GM23338 (cell line): ENCODE data around the gene RIC1. TPM values are rescaled to one million over a fixed set of nuclear protein-coding genes. Genes with fewer than 3 reads are reported as not detected.

Experiments used
- ATAC-seq: fragments of 200-7000 bp; cut with Tn5 transposase; 3 replicates; pipeline ENCODE4 v1.9.1; 2020
- DNase-seq: peaks from one replicate; pipeline ENCODE4 v3.0.0-alpha.2; 2015; ENCODE audit warnings: low spot score
- H2AFZ ChIP-seq: fragments of 200-600 bp; sonication (generic); 2 replicates; pipeline ENCODE4 v1.8.0; 2016; ENCODE audit warnings: antibody characterized with exemption, mild to moderate bottlenecking, moderate library complexity
- H3F3A ChIP-seq: fragments of 200-600 bp; sonication (generic); replicated peaks from 2 replicates; pipeline ENCODE4 v1.8.0; 2017; ENCODE audit warnings: antibody characterized with exemption, mixed run types, low read depth
- H3K27ac ChIP-seq: fragments of 200-600 bp; sonication (generic); 2 replicates; pipeline ENCODE4 v1.6.1; 2016; ENCODE audit warnings: low read depth
- H3K27me3 ChIP-seq: fragments of 200-600 bp; sonication (generic); 2 replicates; pipeline ENCODE4 v1.8.0; 2016; ENCODE audit warnings: mild to moderate bottlenecking, mixed run types, moderate library complexity; ENCODE audit not compliant: insufficient read depth
- H3K36me3 ChIP-seq: fragments of 200-600 bp; sonication (generic); 2 replicates; pipeline ENCODE4 v1.8.0; 2016; ENCODE audit warnings: mild to moderate bottlenecking; ENCODE audit not compliant: insufficient read depth
- H3K4me1 ChIP-seq: fragments of 200-600 bp; sonication (generic); 2 replicates; pipeline ENCODE4 v1.8.0; 2016; ENCODE audit warnings: mild to moderate bottlenecking, moderate library complexity; ENCODE audit not compliant: insufficient read depth
- H3K4me2 ChIP-seq: fragments of 200-600 bp; sonication (generic); 2 replicates; pipeline ENCODE4 v1.7.1; 2017; ENCODE audit warnings: mixed run types
- H3K4me3 ChIP-seq: fragments of 200-600 bp; sonication (generic); 2 replicates; pipeline ENCODE4 v1.6.1; 2016; ENCODE audit warnings: mixed run types
- H3K79me2 ChIP-seq: fragments of 200-600 bp; sonication (generic); replicated peaks from 2 replicates; pipeline ENCODE4 v1.8.0; 2017; ENCODE audit warnings: mild to moderate bottlenecking; ENCODE audit not compliant: insufficient read depth
- H3K9me2 ChIP-seq: fragments of 200-600 bp; sonication (generic); 2 replicates; pipeline ENCODE4 v1.8.0; 2017; ENCODE audit not compliant: insufficient read depth
- H4K20me1 ChIP-seq: fragments of 200-600 bp; sonication (generic); replicated peaks from 2 replicates; pipeline ENCODE4 v1.8.0; 2017; ENCODE audit warnings: mild to moderate bottlenecking; ENCODE audit not compliant: insufficient read depth
- H3K27ac Mint-ChIP-seq: 2 replicates; pipeline ENCODE4 v1.8.0; 2020; ENCODE audit warnings: inconsistent platforms, mild to moderate bottlenecking, moderate library complexity, mixed read lengths
- H3K27me3 Mint-ChIP-seq: 3 replicates; pipeline ENCODE4 v1.8.0; 2022; ENCODE audit warnings: low read depth, mild to moderate bottlenecking, moderate library complexity, mixed read lengths, inconsistent platforms; ENCODE audit not compliant: insufficient read depth, poor library complexity
- H3K36me3 Mint-ChIP-seq: 3 replicates; pipeline ENCODE4 v1.8.0; 2021; ENCODE audit warnings: low read depth, mild to moderate bottlenecking, inconsistent platforms, moderate library complexity, mixed read lengths
- H3K4me1 Mint-ChIP-seq: 3 replicates; pipeline ENCODE4 v1.8.0; 2020; ENCODE audit warnings: mild to moderate bottlenecking, inconsistent platforms, mixed read lengths
- H3K4me3 Mint-ChIP-seq: 3 replicates; pipeline ENCODE4 v1.8.0; 2021; ENCODE audit warnings: moderate library complexity, mild to moderate bottlenecking, inconsistent platforms, mixed read lengths
- H3K9me3 Mint-ChIP-seq: 3 replicates; pipeline ENCODE4 v1.8.0; 2020; ENCODE audit warnings: moderate library complexity, mild to moderate bottlenecking, inconsistent platforms, mixed read lengths
- EZH2phosphoT487 ChIP-seq: fragments of 200-600 bp; sonication (generic); IDR thresholded peaks from one replicate; pipeline ENCODE4 v1.8.1; 2018; ENCODE audit warnings: antibody characterized with exemption; ENCODE audit not compliant: unreplicated experiment
- JUNB ChIP-seq: IDR thresholded peaks from one replicate; pipeline ENCODE4 v1.6.1; 2016; ENCODE audit warnings: antibody characterized with exemption; ENCODE audit not compliant: unreplicated experiment
- POLR2AphosphoS5 ChIP-seq: IDR thresholded peaks from 2 replicates; pipeline ENCODE4 v1.6.1; 2016; ENCODE audit warnings: antibody characterized with exemption, low read depth
- ZNF114 ChIP-seq: fragments of 250-450 bp; sonication (Bioruptor Pico); IDR thresholded peaks from 2 replicates; pipeline ENCODE4 v1.5.0; 2020; ENCODE audit warnings: mild to moderate bottlenecking, moderate library complexity
- ZNF331 ChIP-seq: fragments of 250-450 bp; sonication (Bioruptor Pico); IDR thresholded peaks from 2 replicates; pipeline ENCODE4 v1.5.0; 2020; ENCODE audit warnings: low read depth, mild to moderate bottlenecking, moderate library complexity
- polyA plus RNA-seq: library from polyadenylated mRNA; unstranded; fragments of >200 nt; fragmentation: Nextera tagmentation; extraction: Ambion mirVana; gene quantifications from 2 replicates; pipeline ENCODE4 v1.2.1, GENCODE V29; 2016
- total RNA-seq: library from RNA; depleted of rRNA; stranded (reverse); fragments of >200 nt; shearing (Covaris generic); gene quantifications from 2 replicates; pipeline ENCODE4 v1.2.3, GENCODE V29; 2014
- TF ChIP-seq, protein P1 (sequence below): fragments of 250-450 bp; sonication (Bioruptor Pico); IDR thresholded peaks from 2 replicates; pipeline ENCODE4 v1.5.0; 2020; ENCODE audit warnings: mild to moderate bottlenecking, moderate library complexity
- TF ChIP-seq, protein P2 (sequence below): IDR thresholded peaks from 2 replicates; pipeline ENCODE4 v1.6.1; 2016; ENCODE audit warnings: antibody characterized with exemption
- TF ChIP-seq, protein P3 (sequence below), 2 experiments: fragments of 200-600 bp in 1 of 2; sonication (generic) in 1 of 2; conservative IDR thresholded peaks; 2 replicates each; pipeline versions ENCODE4 v1.5.1 to v1.6.1; 2016 to 2017; ENCODE audit warnings: antibody characterized with exemption in 2 of 2, low read depth in 2 of 2, mild to moderate bottlenecking in 2 of 2, moderate library complexity in 1 of 2

RIC1 gene
- total and polyA plus RNA-seq, 2 experiments from 2014 or later: 7.8 to 34.9 TPM

DNA sequence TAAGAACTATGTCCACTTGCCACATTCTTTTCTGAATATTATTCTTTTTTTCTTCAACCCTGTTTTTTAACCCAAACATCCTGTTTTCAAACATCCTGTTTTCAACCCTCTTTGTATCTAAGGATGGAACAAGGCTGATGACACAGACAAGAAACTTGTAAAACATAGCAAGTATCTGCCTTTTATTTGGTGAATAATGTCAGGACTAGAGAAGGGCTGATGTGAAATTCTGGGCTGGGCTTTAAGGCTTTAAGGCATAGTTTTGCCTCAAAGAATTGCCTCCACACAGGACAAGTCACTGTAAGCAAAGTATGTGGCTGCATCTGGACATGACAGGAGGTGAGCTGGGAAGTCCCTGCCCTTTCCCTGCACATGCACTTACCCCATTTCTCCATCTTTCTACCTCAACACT is 42.5 kb upstream of the RIC1 start (continued):
- TF ChIP-seq, protein P1, sequence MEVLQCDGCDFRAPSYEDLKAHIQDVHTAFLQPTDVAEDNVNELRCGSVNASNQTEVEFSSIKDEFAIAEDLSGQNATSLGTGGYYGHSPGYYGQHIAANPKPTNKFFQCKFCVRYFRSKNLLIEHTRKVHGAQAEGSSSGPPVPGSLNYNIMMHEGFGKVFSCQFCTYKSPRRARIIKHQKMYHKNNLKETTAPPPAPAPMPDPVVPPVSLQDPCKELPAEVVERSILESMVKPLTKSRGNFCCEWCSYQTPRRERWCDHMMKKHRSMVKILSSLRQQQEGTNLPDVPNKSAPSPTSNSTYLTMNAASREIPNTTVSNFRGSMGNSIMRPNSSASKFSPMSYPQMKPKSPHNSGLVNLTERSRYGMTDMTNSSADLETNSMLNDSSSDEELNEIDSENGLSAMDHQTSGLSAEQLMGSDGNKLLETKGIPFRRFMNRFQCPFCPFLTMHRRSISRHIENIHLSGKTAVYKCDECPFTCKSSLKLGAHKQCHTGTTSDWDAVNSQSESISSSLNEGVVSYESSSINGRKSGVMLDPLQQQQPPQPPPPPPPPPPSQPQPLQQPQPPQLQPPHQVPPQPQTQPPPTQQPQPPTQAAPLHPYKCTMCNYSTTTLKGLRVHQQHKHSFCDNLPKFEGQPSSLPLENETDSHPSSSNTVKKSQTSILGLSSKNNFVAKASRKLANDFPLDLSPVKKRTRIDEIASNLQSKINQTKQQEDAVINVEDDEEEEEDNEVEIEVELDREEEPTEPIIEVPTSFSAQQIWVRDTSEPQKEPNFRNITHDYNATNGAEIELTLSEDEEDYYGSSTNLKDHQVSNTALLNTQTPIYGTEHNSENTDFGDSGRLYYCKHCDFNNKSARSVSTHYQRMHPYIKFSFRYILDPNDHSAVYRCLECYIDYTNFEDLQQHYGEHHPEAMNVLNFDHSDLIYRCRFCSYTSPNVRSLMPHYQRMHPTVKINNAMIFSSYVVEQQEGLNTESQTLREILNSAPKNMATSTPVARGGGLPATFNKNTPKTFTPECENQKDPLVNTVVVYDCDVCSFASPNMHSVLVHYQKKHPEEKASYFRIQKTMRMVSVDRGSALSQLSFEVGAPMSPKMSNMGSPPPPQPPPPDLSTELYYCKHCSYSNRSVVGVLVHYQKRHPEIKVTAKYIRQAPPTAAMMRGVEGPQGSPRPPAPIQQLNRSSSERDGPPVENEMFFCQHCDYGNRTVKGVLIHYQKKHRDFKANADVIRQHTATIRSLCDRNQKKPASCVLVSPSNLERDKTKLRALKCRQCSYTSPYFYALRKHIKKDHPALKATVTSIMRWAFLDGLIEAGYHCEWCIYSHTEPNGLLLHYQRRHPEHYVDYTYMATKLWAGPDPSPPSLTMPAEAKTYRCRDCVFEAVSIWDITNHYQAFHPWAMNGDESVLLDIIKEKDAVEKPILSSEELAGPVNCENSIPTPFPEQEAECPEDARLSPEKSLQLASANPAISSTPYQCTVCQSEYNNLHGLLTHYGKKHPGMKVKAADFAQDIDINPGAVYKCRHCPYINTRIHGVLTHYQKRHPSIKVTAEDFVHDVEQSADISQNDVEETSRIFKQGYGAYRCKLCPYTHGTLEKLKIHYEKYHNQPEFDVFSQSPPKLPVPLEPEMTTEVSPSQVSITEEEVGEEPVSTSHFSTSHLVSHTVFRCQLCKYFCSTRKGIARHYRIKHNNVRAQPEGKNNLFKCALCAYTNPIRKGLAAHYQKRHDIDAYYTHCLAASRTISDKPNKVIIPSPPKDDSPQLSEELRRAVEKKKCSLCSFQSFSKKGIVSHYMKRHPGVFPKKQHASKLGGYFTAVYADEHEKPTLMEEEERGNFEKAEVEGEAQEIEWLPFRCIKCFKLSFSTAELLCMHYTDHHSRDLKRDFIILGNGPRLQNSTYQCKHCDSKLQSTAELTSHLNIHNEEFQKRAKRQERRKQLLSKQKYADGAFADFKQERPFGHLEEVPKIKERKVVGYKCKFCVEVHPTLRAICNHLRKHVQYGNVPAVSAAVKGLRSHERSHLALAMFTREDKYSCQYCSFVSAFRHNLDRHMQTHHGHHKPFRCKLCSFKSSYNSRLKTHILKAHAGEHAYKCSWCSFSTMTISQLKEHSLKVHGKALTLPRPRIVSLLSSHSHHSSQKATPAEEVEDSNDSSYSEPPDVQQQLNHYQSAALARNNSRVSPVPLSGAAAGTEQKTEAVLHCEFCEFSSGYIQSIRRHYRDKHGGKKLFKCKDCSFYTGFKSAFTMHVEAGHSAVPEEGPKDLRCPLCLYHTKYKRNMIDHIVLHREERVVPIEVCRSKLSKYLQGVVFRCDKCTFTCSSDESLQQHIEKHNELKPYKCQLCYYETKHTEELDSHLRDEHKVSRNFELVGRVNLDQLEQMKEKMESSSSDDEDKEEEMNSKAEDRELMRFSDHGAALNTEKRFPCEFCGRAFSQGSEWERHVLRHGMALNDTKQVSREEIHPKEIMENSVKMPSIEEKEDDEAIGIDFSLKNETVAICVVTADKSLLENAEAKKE (CRISPR knock-in tag): no peak
- TF ChIP-seq JUNB (no peak), ZNF331 (CRISPR knock-in tag) (no peak), ZNF114 (no peak), POLR2AphosphoS5 (no peak)
- TF ChIP-seq, protein P2, sequence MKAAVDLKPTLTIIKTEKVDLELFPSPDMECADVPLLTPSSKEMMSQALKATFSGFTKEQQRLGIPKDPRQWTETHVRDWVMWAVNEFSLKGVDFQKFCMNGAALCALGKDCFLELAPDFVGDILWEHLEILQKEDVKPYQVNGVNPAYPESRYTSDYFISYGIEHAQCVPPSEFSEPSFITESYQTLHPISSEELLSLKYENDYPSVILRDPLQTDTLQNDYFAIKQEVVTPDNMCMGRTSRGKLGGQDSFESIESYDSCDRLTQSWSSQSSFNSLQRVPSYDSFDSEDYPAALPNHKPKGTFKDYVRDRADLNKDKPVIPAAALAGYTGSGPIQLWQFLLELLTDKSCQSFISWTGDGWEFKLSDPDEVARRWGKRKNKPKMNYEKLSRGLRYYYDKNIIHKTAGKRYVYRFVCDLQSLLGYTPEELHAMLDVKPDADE: no peak

DNA sequence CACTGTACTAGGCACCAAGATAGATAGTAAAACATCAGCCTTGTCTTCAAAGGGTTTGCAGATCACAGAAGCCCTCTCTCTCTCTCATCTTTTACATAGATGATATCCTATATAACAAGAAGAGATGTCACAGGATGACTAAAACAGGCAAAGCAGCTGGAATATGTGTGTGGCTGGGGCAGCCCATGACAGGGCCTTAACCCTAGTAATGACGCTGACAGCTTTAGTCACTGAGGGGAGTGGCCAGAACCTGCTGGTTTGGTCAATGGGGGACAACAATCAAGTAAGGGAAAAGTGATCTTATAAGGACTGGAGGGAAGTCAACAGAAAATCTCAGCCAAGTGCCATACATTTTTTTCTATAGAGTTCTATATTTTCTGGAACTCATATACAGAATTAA is 41.9 kb upstream of the RIC1 start:
- H3K27ac Mint-ChIP-seq: no peak overlapping the region
- DNase-seq (no peak), ATAC-seq (no peak)
- no peaks in the 10 kb centered on the region for H4K20me1 ChIP-seq
- no peaks in the 10 kb centered on the region for H3K4me1 ChIP-seq
- H2AFZ ChIP-seq: no peak overlapping the region
- H3K9me3 Mint-ChIP-seq: no peaks in the 10 kb centered on the region
- H3K4me1 Mint-ChIP-seq: peaks cover 4% of the 10 kb centered on the region; the same call in 2 of the 3 replicates
- H3K4me2 ChIP-seq: no peak overlapping the region
- no peaks in the 10 kb centered on the region for H3K9me2 ChIP-seq
- no peaks in the 10 kb centered on the region for H3K36me3 ChIP-seq
- no peak overlapping the region for H3K4me3 ChIP-seq
- H3K36me3 Mint-ChIP-seq: no peaks in the 10 kb centered on the region
- H3K27me3 ChIP-seq: no peaks in the 10 kb centered on the region
- no peak overlapping the region for H3K4me3 Mint-ChIP-seq
- peaks cover 6% of the 10 kb centered on the region for H3K27me3 Mint-ChIP-seq
- H3K79me2 ChIP-seq: no peaks in the 10 kb centered on the region
- no peaks in the 10 kb centered on the region for H3F3A ChIP-seq
- H3K27ac ChIP-seq: no peak overlapping the region
- TF ChIP-seq, protein P1 (CRISPR knock-in tag): no peak
- no peak for TF ChIP-seq EZH2phosphoT487
- TF ChIP-seq, protein P3, sequence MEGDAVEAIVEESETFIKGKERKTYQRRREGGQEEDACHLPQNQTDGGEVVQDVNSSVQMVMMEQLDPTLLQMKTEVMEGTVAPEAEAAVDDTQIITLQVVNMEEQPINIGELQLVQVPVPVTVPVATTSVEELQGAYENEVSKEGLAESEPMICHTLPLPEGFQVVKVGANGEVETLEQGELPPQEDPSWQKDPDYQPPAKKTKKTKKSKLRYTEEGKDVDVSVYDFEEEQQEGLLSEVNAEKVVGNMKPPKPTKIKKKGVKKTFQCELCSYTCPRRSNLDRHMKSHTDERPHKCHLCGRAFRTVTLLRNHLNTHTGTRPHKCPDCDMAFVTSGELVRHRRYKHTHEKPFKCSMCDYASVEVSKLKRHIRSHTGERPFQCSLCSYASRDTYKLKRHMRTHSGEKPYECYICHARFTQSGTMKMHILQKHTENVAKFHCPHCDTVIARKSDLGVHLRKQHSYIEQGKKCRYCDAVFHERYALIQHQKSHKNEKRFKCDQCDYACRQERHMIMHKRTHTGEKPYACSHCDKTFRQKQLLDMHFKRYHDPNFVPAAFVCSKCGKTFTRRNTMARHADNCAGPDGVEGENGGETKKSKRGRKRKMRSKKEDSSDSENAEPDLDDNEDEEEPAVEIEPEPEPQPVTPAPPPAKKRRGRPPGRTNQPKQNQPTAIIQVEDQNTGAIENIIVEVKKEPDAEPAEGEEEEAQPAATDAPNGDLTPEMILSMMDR (conservative IDR thresholded peaks at IDR 0.05; ENCODE audit: low read depth in 2 of 2): no peak
